Measurements from ENCODE around the gene RCAN2. TPM values are rescaled to one million over a fixed set of nuclear protein-coding genes. Genes with fewer than 3 reads are reported as not detected.

Gene RCAN2
- total RNA-seq, 1 donor from 2014 or later = 17.0 TPM

- Mint-ChIP-seq H3K9me3 (ENCODE audit: unreplicated experiment) (no peaks in the 10 kb centered on the region), H3K27ac (ENCODE audit: unreplicated experiment) (no peak overlapping the region), H3K27me3 (ENCODE audit: unreplicated experiment) (no peaks in the 10 kb centered on the region), H3K4me1 (ENCODE audit: unreplicated experiment) (peaks cover 20% of the 10 kb centered on the region), H3K4me3 (ENCODE audit: unreplicated experiment) (no peak overlapping the region), H3K36me3 (ENCODE audit: low read depth, unreplicated experiment) (no peaks in the 10 kb centered on the region)
- no peak for DNase-seq (ENCODE audit: low spot score)
- TF ChIP-seq, protein P1, sequence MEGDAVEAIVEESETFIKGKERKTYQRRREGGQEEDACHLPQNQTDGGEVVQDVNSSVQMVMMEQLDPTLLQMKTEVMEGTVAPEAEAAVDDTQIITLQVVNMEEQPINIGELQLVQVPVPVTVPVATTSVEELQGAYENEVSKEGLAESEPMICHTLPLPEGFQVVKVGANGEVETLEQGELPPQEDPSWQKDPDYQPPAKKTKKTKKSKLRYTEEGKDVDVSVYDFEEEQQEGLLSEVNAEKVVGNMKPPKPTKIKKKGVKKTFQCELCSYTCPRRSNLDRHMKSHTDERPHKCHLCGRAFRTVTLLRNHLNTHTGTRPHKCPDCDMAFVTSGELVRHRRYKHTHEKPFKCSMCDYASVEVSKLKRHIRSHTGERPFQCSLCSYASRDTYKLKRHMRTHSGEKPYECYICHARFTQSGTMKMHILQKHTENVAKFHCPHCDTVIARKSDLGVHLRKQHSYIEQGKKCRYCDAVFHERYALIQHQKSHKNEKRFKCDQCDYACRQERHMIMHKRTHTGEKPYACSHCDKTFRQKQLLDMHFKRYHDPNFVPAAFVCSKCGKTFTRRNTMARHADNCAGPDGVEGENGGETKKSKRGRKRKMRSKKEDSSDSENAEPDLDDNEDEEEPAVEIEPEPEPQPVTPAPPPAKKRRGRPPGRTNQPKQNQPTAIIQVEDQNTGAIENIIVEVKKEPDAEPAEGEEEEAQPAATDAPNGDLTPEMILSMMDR (IDR thresholded peaks at IDR 0.05; ENCODE audit: unreplicated experiment) = no peak
These were observed 37.9 kb upstream of the RCAN2 start for GRCh38 chr6:46528961-46529750.

DNA sequence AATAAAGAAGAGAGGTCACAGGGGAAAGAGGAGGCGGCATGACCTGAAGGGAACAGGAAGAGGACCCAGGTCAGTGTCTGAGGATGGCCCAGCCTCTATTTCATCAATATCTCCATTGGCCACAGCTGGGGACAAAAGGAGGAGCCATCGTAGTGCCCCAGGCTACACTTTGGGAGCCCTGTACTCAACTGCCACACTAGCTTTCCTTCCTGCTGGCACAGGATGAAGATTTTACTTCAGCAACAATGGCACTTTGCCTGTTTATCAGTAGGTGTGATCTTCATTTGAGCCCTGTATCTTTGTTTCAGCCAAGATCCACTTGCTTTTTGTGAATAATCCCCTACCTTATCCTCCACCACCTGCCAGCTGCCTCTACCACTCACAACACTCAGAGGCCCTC lies 35.4 kb upstream of the RCAN2 start:
- TF ChIP-seq, protein P1 (IDR thresholded peaks at IDR 0.05; ENCODE audit: unreplicated experiment) = no peak
- H3K27ac Mint-ChIP-seq (ENCODE audit: unreplicated experiment) = no peak overlapping the region
- H3K4me1 Mint-ChIP-seq (ENCODE audit: unreplicated experiment) = peaks cover 20% of the 10 kb centered on the region
- H3K9me3 Mint-ChIP-seq (ENCODE audit: unreplicated experiment) = no peaks in the 10 kb centered on the region
- no peaks in the 10 kb centered on the region for H3K27me3 Mint-ChIP-seq (ENCODE audit: unreplicated experiment)
- H3K36me3 Mint-ChIP-seq (ENCODE audit: low read depth, unreplicated experiment) = no peaks in the 10 kb centered on the region
- H3K4me3 Mint-ChIP-seq (ENCODE audit: unreplicated experiment) = no peak overlapping the region
- DNase-seq (ENCODE audit: low spot score) = no peak

GRCh38 chr6:46525583-46525982 lies 34.3 kb upstream of the RCAN2 start:
- Mint-ChIP-seq H3K36me3 (ENCODE audit: low read depth, unreplicated experiment) (no peaks in the 10 kb centered on the region), H3K27ac (ENCODE audit: unreplicated experiment) (no peak overlapping the region), H3K4me1 (ENCODE audit: unreplicated experiment) (peaks cover 13% of the 10 kb centered on the region), H3K4me3 (ENCODE audit: unreplicated experiment) (no peak overlapping the region), H3K27me3 (ENCODE audit: unreplicated experiment) (no peaks in the 10 kb centered on the region), H3K9me3 (ENCODE audit: unreplicated experiment) (no peaks in the 10 kb centered on the region)
- TF ChIP-seq, protein P1 (IDR thresholded peaks at IDR 0.05; ENCODE audit: unreplicated experiment) = no peak
- DNase-seq (ENCODE audit: low spot score) = no peak

- DNase-seq (ENCODE audit: low spot score) = no peak
- Mint-ChIP-seq H3K27me3 (ENCODE audit: unreplicated experiment) (no peaks in the 10 kb centered on the region), H3K27ac (ENCODE audit: unreplicated experiment) (no peak overlapping the region), H3K9me3 (ENCODE audit: unreplicated experiment) (no peaks in the 10 kb centered on the region), H3K4me1 (ENCODE audit: unreplicated experiment) (no peaks in the 10 kb centered on the region), H3K36me3 (ENCODE audit: low read depth, unreplicated experiment) (no peaks in the 10 kb centered on the region), H3K4me3 (ENCODE audit: unreplicated experiment) (no peak overlapping the region)
- TF ChIP-seq, protein P1 (IDR thresholded peaks at IDR 0.05; ENCODE audit: unreplicated experiment) = no peak
These were observed 30.3 kb upstream of the RCAN2 start for GRCh38 chr6:46521464-46521971.

- H3K9me3 Mint-ChIP-seq (ENCODE audit: unreplicated experiment) = no peaks in the 10 kb centered on the region
- no peaks in the 10 kb centered on the region for H3K36me3 Mint-ChIP-seq (ENCODE audit: low read depth, unreplicated experiment)
These were observed 26.0 kb upstream of the RCAN2 start for GRCh38 chr6:46517202-46517601.

More at GRCh38 chr6:46517202-46517601, 26.0 kb upstream of the RCAN2 start:
- Mint-ChIP-seq H3K4me1 (ENCODE audit: unreplicated experiment) (no peaks in the 10 kb centered on the region), H3K4me3 (ENCODE audit: unreplicated experiment) (no peak overlapping the region), H3K27me3 (ENCODE audit: unreplicated experiment) (no peaks in the 10 kb centered on the region), H3K27ac (ENCODE audit: unreplicated experiment) (no peak overlapping the region)
- DNase-seq (ENCODE audit: low spot score) = no peak
- TF ChIP-seq, protein P1 (IDR thresholded peaks at IDR 0.05; ENCODE audit: unreplicated experiment) = no peak
